ENCODE data around the gene RAB13. TPM values are rescaled to one million over a fixed set of nuclear protein-coding genes. Genes with fewer than 3 reads are reported as not detected.
A peak's percentile ranks its signal among the peaks of the same experiment; 100 is the strongest.

RAB13 gene
- total and polyA plus RNA-seq, 12 donors: 22.9 to 328 (median 124) TPM

- Histone ChIP-seq H3K4me1 (replicated peaks in 1 of 2) (peaks cover 0 to 7% of the 10 kb centered on the region in 2 donors), H3K4me3 (peak within 1 kb of the TSS in 3 of 4 donors; percentile 46 to 98 (median 75)), H3K27ac (peak within 1 kb of the TSS; percentile 82 to 100 (median 94)), H3K9me3 (replicated peaks in 1 of 3) (no peaks in the 10 kb centered on the region), H3K27me3 (no peaks in the 10 kb centered on the region), H3K36me3 (replicated peaks in 1 of 2) (peaks cover 0 to 57% of the 10 kb centered on the region in 2 donors)
- TF ChIP-seq POLR2A (IDR thresholded peaks at IDR 0.05): no peak
- TF ChIP-seq CTCF (IDR thresholded peaks at IDR 0.05): peak; percentile 84 to 96 (median 88)
- 8 to 73% (median 27%) methylated on average over 3 to 28 of the region's 28 CpGs for WGBS, 4 donors
- DNase-seq: peak; percentile 85 to 91 (median 88)
- intact Hi-C loops (cut with DNase I): loop anchor here (10.0 kb wide), 1 partner anchor 152 kb away; no protein-coding TSS in a partner anchor
Observed at GRCh38 chr1:153946622-153947241, 39.4 kb downstream of the RAB13 start, which contains the start of gene DENND4B. TSS of gene DENND4B (minus strand) at chr1:153946718. CDS start at chr1:153944374, 2,344 bp downstream.

- H3K9me3 ChIP-seq (replicated peaks in 1 of 3): no peaks in the 10 kb centered on the region
- peaks cover 0 to 52% of the 10 kb centered on the region in 2 donors for H3K36me3 ChIP-seq (replicated peaks in 1 of 2)
- 0 to 1% (median 1%) methylated on average over 14 to 92 of the region's 95 CpGs for WGBS, 4 donors
- peaks cover 0 to 7% of the 10 kb centered on the region in 2 donors for H3K4me1 ChIP-seq (replicated peaks in 1 of 2)
- intact Hi-C loops (cut with DNase I): loop anchor here (10.0 kb wide), 1 partner anchor 151 kb away; no protein-coding TSS in a partner anchor
- H3K4me3 ChIP-seq: peak overlapping the region in 3 of 4 donors; percentile 46 to 98 (median 75)
- H3K27ac ChIP-seq: peak overlapping the region; percentile 82 to 100 (median 94)
- no peaks in the 10 kb centered on the region for H3K27me3 ChIP-seq
- DNase-seq: peak; percentile 85 to 92 (median 90)
- TF ChIP-seq CTCF (IDR thresholded peaks at IDR 0.05): no peak
- peak; percentile 11 to 68 for TF ChIP-seq POLR2A (IDR thresholded peaks at IDR 0.05)
Observed at GRCh38 chr1:153945795-153946621, 40.1 kb downstream of the RAB13 start.

GRCh38 chr1:153945131-153945794 lies 40.9 kb downstream of the RAB13 start:
- H3K27me3 ChIP-seq: no peaks in the 10 kb centered on the region
- TF ChIP-seq CTCF (IDR thresholded peaks at IDR 0.05) (no peak), POLR2A (IDR thresholded peaks at IDR 0.05) (no peak)
- H3K27ac ChIP-seq: peak overlapping the region; percentile 82 to 100 (median 94)
- H3K9me3 ChIP-seq (replicated peaks in 1 of 3): no peaks in the 10 kb centered on the region
- H3K4me3 ChIP-seq: peak overlapping the region in 3 of 4 donors; percentile 42 to 98 (median 46)
- 35 to 70% (median 46%) methylated on average over 7 to 12 of the region's 12 CpGs for WGBS, 4 donors
- H3K36me3 ChIP-seq (replicated peaks in 1 of 2): peaks cover 0 to 52% of the 10 kb centered on the region in 2 donors
- peaks cover 0 to 7% of the 10 kb centered on the region in 2 donors for H3K4me1 ChIP-seq (replicated peaks in 1 of 2)
- DNase-seq: peak; percentile 50 to 79 (median 65)
- intact Hi-C loops (cut with DNase I): loop anchor here (10.0 kb wide), 1 partner anchor 150 kb away; no protein-coding TSS in a partner anchor
